ENCODE data around the gene EDIL3. TPM values are rescaled to one million over a fixed set of nuclear protein-coding genes. Genes with fewer than 3 reads are reported as not detected.

Gene EDIL3
- total RNA-seq, 2 experiments from 2014 or later, result not detected

GRCh38 chr5:84392836-84393235, 8.2 kb upstream of the EDIL3 start:
- Mint-ChIP-seq H3K27ac (no peak overlapping the region), H3K4me3 (no peak overlapping the region), H3K36me3 (ENCODE audit: low read depth) (no peaks in the 10 kb centered on the region), H3K9me3 (ENCODE audit: insufficient read depth) (no peaks in the 10 kb centered on the region), H3K4me1 (ENCODE audit: low read depth) (no peaks in the 10 kb centered on the region), H3K27me3 (ENCODE audit: low read depth) (no peaks in the 10 kb centered on the region)
- DNase-seq (no peak), ATAC-seq (no peak)
- ChIA-PET CTCF (no interaction called here), POLR2A (no interaction called here)

GRCh38 chr5:84385705-84386104, 1.0 kb upstream of the EDIL3 start:
- H3K4me1 Mint-ChIP-seq (ENCODE audit: low read depth), result peaks cover 8% of the 10 kb centered on the region
- DNase-seq (no peak), ATAC-seq (no peak)
- H3K27me3 Mint-ChIP-seq (ENCODE audit: low read depth), result peaks cover 40% of the 10 kb centered on the region
- no peak overlapping the region for H3K27ac Mint-ChIP-seq
- H3K9me3 Mint-ChIP-seq (ENCODE audit: insufficient read depth), result no peaks in the 10 kb centered on the region
- H3K36me3 Mint-ChIP-seq (ENCODE audit: low read depth), result no peaks in the 10 kb centered on the region
- ChIA-PET POLR2A (no interaction called here), CTCF (no interaction called here)
- no peak overlapping the region for H3K4me3 Mint-ChIP-seq

- peaks cover 8% of the 10 kb centered on the region for H3K4me1 Mint-ChIP-seq (ENCODE audit: low read depth)
- DNase-seq (no peak), ATAC-seq (peak; percentile 23)
- no peak overlapping the region for H3K27ac Mint-ChIP-seq
- ChIA-PET POLR2A (no interaction called here), CTCF (no interaction called here)
- H3K27me3 Mint-ChIP-seq (ENCODE audit: low read depth), result peaks cover 40% of the 10 kb centered on the region
- no peak overlapping the region for H3K4me3 Mint-ChIP-seq
- H3K36me3 Mint-ChIP-seq (ENCODE audit: low read depth), result no peaks in the 10 kb centered on the region
- H3K9me3 Mint-ChIP-seq (ENCODE audit: insufficient read depth), result no peaks in the 10 kb centered on the region
Measured at GRCh38 chr5:84383816-84384603, 670 bp downstream of the EDIL3 start.

GRCh38 chr5:84383296-84383815, 1.3 kb downstream of the EDIL3 start:
- Mint-ChIP-seq H3K4me1 (ENCODE audit: low read depth) (peaks cover 8% of the 10 kb centered on the region), H3K27ac (no peak overlapping the region), H3K36me3 (ENCODE audit: low read depth) (no peaks in the 10 kb centered on the region), H3K4me3 (no peak overlapping the region), H3K27me3 (ENCODE audit: low read depth) (peaks cover 44% of the 10 kb centered on the region), H3K9me3 (ENCODE audit: insufficient read depth) (no peaks in the 10 kb centered on the region)
- POLR2A ChIA-PET, result no interaction called here
- DNase-seq (no peak), ATAC-seq (no peak)
- CTCF ChIA-PET, result no interaction called here

GRCh38 chr5:84382363-84383295, 2.1 kb downstream of the EDIL3 start:
- POLR2A ChIA-PET, result no interaction called here
- H3K27me3 Mint-ChIP-seq (ENCODE audit: low read depth), result peaks cover 44% of the 10 kb centered on the region
- H3K4me1 Mint-ChIP-seq (ENCODE audit: low read depth), result peaks cover 8% of the 10 kb centered on the region

GRCh38 chr5:84381502-84382362, 2.9 kb downstream of the EDIL3 start:
- Mint-ChIP-seq H3K9me3 (ENCODE audit: insufficient read depth) (no peaks in the 10 kb centered on the region), H3K4me3 (no peak overlapping the region), H3K36me3 (ENCODE audit: low read depth) (no peaks in the 10 kb centered on the region), H3K27me3 (ENCODE audit: low read depth) (peaks cover 42% of the 10 kb centered on the region), H3K27ac (no peak overlapping the region), H3K4me1 (ENCODE audit: low read depth) (peaks cover 8% of the 10 kb centered on the region)
- POLR2A ChIA-PET, result no interaction called here
- DNase-seq (no peak), ATAC-seq (no peak)
- CTCF ChIA-PET, result no interaction called here

More at GRCh38 chr5:84382363-84383295, 2.1 kb downstream of the EDIL3 start:
- Mint-ChIP-seq H3K4me3 (no peak overlapping the region), H3K9me3 (ENCODE audit: insufficient read depth) (no peaks in the 10 kb centered on the region), H3K36me3 (ENCODE audit: low read depth) (no peaks in the 10 kb centered on the region), H3K27ac (no peak overlapping the region)
- CTCF ChIA-PET, result no interaction called here
- no peak for DNase-seq
- ATAC-seq, result peak; percentile 51

- ATAC-seq (no peak), DNase-seq (no peak)
- H3K27me3 Mint-ChIP-seq (ENCODE audit: low read depth), result peaks cover 27% of the 10 kb centered on the region
- POLR2A ChIA-PET, result no interaction called here
- H3K4me3 Mint-ChIP-seq, result no peak overlapping the region
- CTCF ChIA-PET, result no interaction called here
- H3K27ac Mint-ChIP-seq, result no peak overlapping the region
- H3K4me1 Mint-ChIP-seq (ENCODE audit: low read depth), result peaks cover 8% of the 10 kb centered on the region
- no peaks in the 10 kb centered on the region for H3K36me3 Mint-ChIP-seq (ENCODE audit: low read depth)
- no peaks in the 10 kb centered on the region for H3K9me3 Mint-ChIP-seq (ENCODE audit: insufficient read depth)
Measured at GRCh38 chr5:84379749-84380148, 4.9 kb downstream of the EDIL3 start.

- Mint-ChIP-seq H3K27ac (no peak overlapping the region), H3K27me3 (ENCODE audit: low read depth) (peaks cover 24% of the 10 kb centered on the region), H3K36me3 (ENCODE audit: low read depth) (no peaks in the 10 kb centered on the region), H3K4me1 (ENCODE audit: low read depth) (peaks cover 8% of the 10 kb centered on the region), H3K9me3 (ENCODE audit: insufficient read depth) (no peaks in the 10 kb centered on the region), H3K4me3 (no peak overlapping the region)
- DNase-seq, result no peak
- POLR2A ChIA-PET, result no interaction called here
- ATAC-seq, result no peak
- CTCF ChIA-PET, result no interaction called here
Measured at GRCh38 chr5:84378961-84379360, 5.7 kb downstream of the EDIL3 start.

GRCh38 chr5:84378420-84378819, 6.3 kb downstream of the EDIL3 start:
- ChIA-PET CTCF (no interaction called here), POLR2A (no interaction called here)
- Mint-ChIP-seq H3K4me1 (ENCODE audit: low read depth) (peaks cover 7% of the 10 kb centered on the region), H3K27me3 (ENCODE audit: low read depth) (peaks cover 19% of the 10 kb centered on the region), H3K4me3 (no peak overlapping the region), H3K27ac (no peak overlapping the region), H3K36me3 (ENCODE audit: low read depth) (no peaks in the 10 kb centered on the region), H3K9me3 (ENCODE audit: insufficient read depth) (no peaks in the 10 kb centered on the region)
- no peak for DNase-seq
- ATAC-seq, result no peak

GRCh38 chr5:84376346-84376745, 8.3 kb downstream of the EDIL3 start:
- DNase-seq (no peak), ATAC-seq (no peak)
- ChIA-PET CTCF (no interaction called here), POLR2A (no interaction called here)
- Mint-ChIP-seq H3K9me3 (ENCODE audit: insufficient read depth) (no peaks in the 10 kb centered on the region), H3K36me3 (ENCODE audit: low read depth) (no peaks in the 10 kb centered on the region), H3K4me3 (no peak overlapping the region), H3K4me1 (ENCODE audit: low read depth) (no peaks in the 10 kb centered on the region), H3K27ac (no peak overlapping the region), H3K27me3 (ENCODE audit: low read depth) (peaks cover 4% of the 10 kb centered on the region)

- H3K27ac Mint-ChIP-seq, result no peak overlapping the region
- ChIA-PET CTCF (no interaction called here), POLR2A (no interaction called here)
- H3K36me3 Mint-ChIP-seq (ENCODE audit: low read depth), result no peaks in the 10 kb centered on the region
- no peaks in the 10 kb centered on the region for H3K4me1 Mint-ChIP-seq (ENCODE audit: low read depth)
- H3K27me3 Mint-ChIP-seq (ENCODE audit: low read depth), result peaks cover 4% of the 10 kb centered on the region
- H3K9me3 Mint-ChIP-seq (ENCODE audit: insufficient read depth), result no peaks in the 10 kb centered on the region
- DNase-seq (no peak), ATAC-seq (no peak)
- no peak overlapping the region for H3K4me3 Mint-ChIP-seq
Measured at GRCh38 chr5:84374568-84374967, 10.1 kb downstream of the EDIL3 start.

All from activated CD8-positive, alpha-beta T cell treated with anti-CD3 and anti-CD28 coated beads, Interleukin-2, amount 10 ng/mL, durations not matched to agents 7 days and 5 days (primary cell).